ENCODE measurements around the gene OSR1.

Gene OSR1

GRCh38 chr2:19371996-19372582, 13.7 kb upstream of the OSR1 start:
- Histone ChIP-seq H4K12ac (ENCODE audit: low read depth, low read length) (no peak overlapping the region), H2AK5ac (ENCODE audit: low read length) (no peak overlapping the region), H4K8ac (ENCODE audit: low read depth, low read length) (no peak overlapping the region), H3K23ac (ENCODE audit: low read length) (no peak overlapping the region), H4K91ac (ENCODE audit: low read depth, low read length) (no peak overlapping the region), H3K4me3 (ENCODE audit: low read depth, low read length) (no peak overlapping the region), H3K4ac (ENCODE audit: low read depth, low read length) (no peak overlapping the region), H3K9ac (ENCODE audit: low read length) (no peak overlapping the region), H3K4me1 (ENCODE audit: control insufficient read depth in 1 of 2, insufficient read depth in 2 of 2, low read length in 2 of 2) (no peaks in the 10 kb centered on the region), H3K36me3 (ENCODE audit: control insufficient read depth in 1 of 2, insufficient read depth in 2 of 2, low read length in 2 of 2) (no peaks in the 10 kb centered on the region), H2BK5ac (ENCODE audit: low read depth, low read length, poor library complexity) (no peak overlapping the region), H3K9me3 (ENCODE audit: insufficient read depth, low read depth, low read length) (peaks cover 5% of the 10 kb centered on the region), H2AFZ (ENCODE audit: insufficient read depth, low read length, poor library complexity) (no peak overlapping the region), H2BK12ac (ENCODE audit: low read length) (no peak overlapping the region), H2BK120ac (ENCODE audit: insufficient read depth, low read length, poor library complexity) (no peak overlapping the region), H3K79me1 (ENCODE audit: low read length) (no peaks in the 10 kb centered on the region), H3K4me2 (ENCODE audit: low read length) (no peak overlapping the region), H3K18ac (ENCODE audit: low read length) (no peak overlapping the region), H3K27me3 (ENCODE audit: insufficient read depth, low read length) (no peaks in the 10 kb centered on the region), H3K14ac (ENCODE audit: low read length) (no peak overlapping the region), H3K79me2 (ENCODE audit: control insufficient read depth, insufficient read depth, low read length, poor library complexity) (no peaks in the 10 kb centered on the region), H3K27ac (ENCODE audit: low read depth, low read length) (no peak overlapping the region)
- no peak for DNase-seq
- no CpG with 5 or more reads among the region's 4 CpGs for WGBS (ENCODE audit: extremely low coverage, insufficient coverage, insufficient read length)

GRCh38 chr2:19369341-19369955, 11.0 kb upstream of the OSR1 start:
- Histone ChIP-seq H2BK120ac (ENCODE audit: insufficient read depth, low read length, poor library complexity) (no peak overlapping the region), H2BK12ac (ENCODE audit: low read length) (no peak overlapping the region), H3K4me3 (ENCODE audit: low read depth, low read length) (no peak overlapping the region), H3K18ac (ENCODE audit: low read length) (no peak overlapping the region), H2BK5ac (ENCODE audit: low read depth, low read length, poor library complexity) (no peak overlapping the region), H3K4me1 (ENCODE audit: control insufficient read depth in 1 of 2, insufficient read depth in 2 of 2, low read length in 2 of 2) (no peaks in the 10 kb centered on the region), H3K4me2 (ENCODE audit: low read length) (no peak overlapping the region), H4K91ac (ENCODE audit: low read depth, low read length) (no peak overlapping the region), H3K27ac (ENCODE audit: low read depth, low read length) (no peak overlapping the region), H3K27me3 (ENCODE audit: insufficient read depth, low read length) (peaks cover 6% of the 10 kb centered on the region), H2AFZ (ENCODE audit: insufficient read depth, low read length, poor library complexity) (no peak overlapping the region), H4K8ac (ENCODE audit: low read depth, low read length) (no peak overlapping the region), H3K36me3 (ENCODE audit: control insufficient read depth in 1 of 2, insufficient read depth in 2 of 2, low read length in 2 of 2) (no peaks in the 10 kb centered on the region), H3K9ac (ENCODE audit: low read length) (no peak overlapping the region), H3K23ac (ENCODE audit: low read length) (no peak overlapping the region), H3K14ac (ENCODE audit: low read length) (no peak overlapping the region), H3K79me2 (ENCODE audit: control insufficient read depth, insufficient read depth, low read length, poor library complexity) (no peaks in the 10 kb centered on the region), H3K9me3 (ENCODE audit: insufficient read depth, low read depth, low read length) (peaks cover 5% of the 10 kb centered on the region), H3K4ac (ENCODE audit: low read depth, low read length) (no peak overlapping the region), H4K12ac (ENCODE audit: low read depth, low read length) (no peak overlapping the region), H2AK5ac (ENCODE audit: low read length) (no peak overlapping the region), H3K79me1 (ENCODE audit: low read length) (no peaks in the 10 kb centered on the region)
- DNase-seq: no peak
- WGBS (ENCODE audit: extremely low coverage, insufficient coverage, insufficient read length): no CpG with 5 or more reads among the region's 2 CpGs

GRCh38 chr2:19368760-19369159, 10.3 kb upstream of the OSR1 start:
- no CpG with 5 or more reads among the region's 4 CpGs for WGBS (ENCODE audit: extremely low coverage, insufficient coverage, insufficient read length)

GRCh38 chr2:19367326-19367725, 8.9 kb upstream of the OSR1 start:
- Histone ChIP-seq H3K36me3 (ENCODE audit: control insufficient read depth in 1 of 2, insufficient read depth in 2 of 2, low read length in 2 of 2) (no peaks in the 10 kb centered on the region), H2BK5ac (ENCODE audit: low read depth, low read length, poor library complexity) (no peak overlapping the region), H3K27me3 (ENCODE audit: insufficient read depth, low read length) (peaks cover 16% of the 10 kb centered on the region), H3K27ac (ENCODE audit: low read depth, low read length) (no peak overlapping the region), H3K4me3 (ENCODE audit: low read depth, low read length) (no peak overlapping the region), H4K91ac (ENCODE audit: low read depth, low read length) (no peak overlapping the region), H2BK12ac (ENCODE audit: low read length) (no peak overlapping the region), H2BK120ac (ENCODE audit: insufficient read depth, low read length, poor library complexity) (no peak overlapping the region), H3K9me3 (ENCODE audit: insufficient read depth, low read depth, low read length) (no peaks in the 10 kb centered on the region), H4K12ac (ENCODE audit: low read depth, low read length) (no peak overlapping the region), H3K4me1 (ENCODE audit: control insufficient read depth in 1 of 2, insufficient read depth in 2 of 2, low read length in 2 of 2) (peaks cover 0 to 2% of the 10 kb centered on the region in 2 experiments), H3K18ac (ENCODE audit: low read length) (no peak overlapping the region), H3K23ac (ENCODE audit: low read length) (no peak overlapping the region), H3K4ac (ENCODE audit: low read depth, low read length) (no peak overlapping the region), H3K79me2 (ENCODE audit: control insufficient read depth, insufficient read depth, low read length, poor library complexity) (no peaks in the 10 kb centered on the region), H2AFZ (ENCODE audit: insufficient read depth, low read length, poor library complexity) (no peak overlapping the region), H3K14ac (ENCODE audit: low read length) (no peak overlapping the region), H3K9ac (ENCODE audit: low read length) (no peak overlapping the region), H2AK5ac (ENCODE audit: low read length) (no peak overlapping the region), H3K79me1 (ENCODE audit: low read length) (no peaks in the 10 kb centered on the region), H4K8ac (ENCODE audit: low read depth, low read length) (no peak overlapping the region), H3K4me2 (ENCODE audit: low read length) (no peak overlapping the region)
- DNase-seq: no peak
- no CpG with 5 or more reads among the region's 5 CpGs for WGBS (ENCODE audit: extremely low coverage, insufficient coverage, insufficient read length)

More at GRCh38 chr2:19368760-19369159, 10.3 kb upstream of the OSR1 start:
- no peak overlapping the region for H2BK12ac ChIP-seq (ENCODE audit: low read length)
- H3K79me2 ChIP-seq (ENCODE audit: control insufficient read depth, insufficient read depth, low read length, poor library complexity): no peaks in the 10 kb centered on the region
- no peak overlapping the region for H4K91ac ChIP-seq (ENCODE audit: low read depth, low read length)
- H3K4me2 ChIP-seq (ENCODE audit: low read length): no peak overlapping the region
- H3K79me1 ChIP-seq (ENCODE audit: low read length): no peaks in the 10 kb centered on the region
- no peak overlapping the region for H4K8ac ChIP-seq (ENCODE audit: low read depth, low read length)
- H3K27me3 ChIP-seq (ENCODE audit: insufficient read depth, low read length): peaks cover 12% of the 10 kb centered on the region
- no peak overlapping the region for H3K23ac ChIP-seq (ENCODE audit: low read length)
- H3K36me3 ChIP-seq (ENCODE audit: control insufficient read depth in 1 of 2, insufficient read depth in 2 of 2, low read length in 2 of 2): no peaks in the 10 kb centered on the region
- no peak overlapping the region for H2BK5ac ChIP-seq (ENCODE audit: low read depth, low read length, poor library complexity)
- H2AK5ac ChIP-seq (ENCODE audit: low read length): no peak overlapping the region
- H3K18ac ChIP-seq (ENCODE audit: low read length): no peak overlapping the region
- peaks cover 4% of the 10 kb centered on the region for H3K9me3 ChIP-seq (ENCODE audit: insufficient read depth, low read depth, low read length)
- H2BK120ac ChIP-seq (ENCODE audit: insufficient read depth, low read length, poor library complexity): no peak overlapping the region
- no peak overlapping the region for H3K4ac ChIP-seq (ENCODE audit: low read depth, low read length)
- H3K4me1 ChIP-seq (ENCODE audit: control insufficient read depth in 1 of 2, insufficient read depth in 2 of 2, low read length in 2 of 2): no peaks in the 10 kb centered on the region
- no peak overlapping the region for H2AFZ ChIP-seq (ENCODE audit: insufficient read depth, low read length, poor library complexity)
- H3K14ac ChIP-seq (ENCODE audit: low read length): no peak overlapping the region
- no peak overlapping the region for H4K12ac ChIP-seq (ENCODE audit: low read depth, low read length)
- H3K27ac ChIP-seq (ENCODE audit: low read depth, low read length): no peak overlapping the region
- no peak overlapping the region for H3K9ac ChIP-seq (ENCODE audit: low read length)
- H3K4me3 ChIP-seq (ENCODE audit: low read depth, low read length): no peak overlapping the region
- no peak for DNase-seq
